Subcutaneous abdominal adipose tissue (tissue), 5 donors: ENCODE results near the gene DENND1A.

Experiments used
- H3K27ac ChIP-seq: one replicate; pipeline ENCODE4 v1.7.0; 2013; ENCODE audit warnings: low read depth, mild to moderate bottlenecking, inconsistent platforms, low read length, moderate library complexity
- H3K27me3 ChIP-seq, 5 donors: one replicate each; pipeline ENCODE4 v1.7.0; 2013; ENCODE audit warnings: low read length in 5 of 5, inconsistent platforms in 1 of 5; ENCODE audit not compliant: control insufficient read depth in 5 of 5, insufficient read depth in 4 of 5
- H3K36me3 ChIP-seq, 5 donors: one replicate each; pipeline ENCODE4 v1.7.0; 2013; ENCODE audit warnings: low read length in 5 of 5; ENCODE audit not compliant: control insufficient read depth in 5 of 5, insufficient read depth in 5 of 5
- H3K4me1 ChIP-seq, 5 donors: one replicate each; pipeline ENCODE4 v1.7.0; 2013; ENCODE audit warnings: low read length in 5 of 5, mild to moderate bottlenecking in 3 of 5, moderate library complexity in 1 of 5; ENCODE audit not compliant: control insufficient read depth in 5 of 5, insufficient read depth in 5 of 5
- H3K4me3 ChIP-seq, 5 donors: one replicate each; pipeline ENCODE4 v1.7.0; 2013; ENCODE audit warnings: low read length in 5 of 5, low read depth in 1 of 5
- H3K9ac ChIP-seq, 5 donors: one replicate each; pipeline ENCODE4 v1.7.0; 2013; ENCODE audit warnings: low read length in 5 of 5, mild to moderate bottlenecking in 4 of 5, moderate library complexity in 3 of 5
- H3K9me3 ChIP-seq, 5 donors: one replicate each; pipeline ENCODE4 v1.7.0; 2013; ENCODE audit warnings: low read length in 5 of 5; ENCODE audit not compliant: control insufficient read depth in 5 of 5
- donor health status: healthy.
- donor health status: healthy.
- donor health status: healthy.
- donor health status: healthy.
- donor health status: healthy.

DENND1A gene

GRCh38 chr9:123425261-123425821 lies 504.6 kb downstream of the DENND1A start:
- Histone ChIP-seq H3K27ac (no peak overlapping the region), H3K9ac (no peak overlapping the region), H3K4me1 (peaks cover 0 to 9% (median 0%) of the 10 kb centered on the region in 5 donors), H3K27me3 (no peaks in the 10 kb centered on the region), H3K4me3 (no peak overlapping the region), H3K36me3 (peaks cover 5 to 57% (median 19%) of the 10 kb centered on the region in 5 donors), H3K9me3 (no peaks in the 10 kb centered on the region)

- Histone ChIP-seq H3K4me3 (no peak overlapping the region), H3K27ac (no peak overlapping the region), H3K36me3 (peaks cover 0 to 62% (median 25%) of the 10 kb centered on the region in 5 donors), H3K27me3 (no peaks in the 10 kb centered on the region), H3K4me1 (peaks cover 0 to 9% (median 0%) of the 10 kb centered on the region in 5 donors), H3K9ac (no peak overlapping the region), H3K9me3 (no peaks in the 10 kb centered on the region)
Measured at GRCh38 chr9:123424552-123425225, 505.2 kb downstream of the DENND1A start.

GRCh38 chr9:123424131-123424530 lies 505.8 kb downstream of the DENND1A start:
- Histone ChIP-seq H3K27me3 (no peaks in the 10 kb centered on the region), H3K36me3 (peaks cover 0 to 68% (median 30%) of the 10 kb centered on the region in 5 donors), H3K9me3 (no peaks in the 10 kb centered on the region), H3K27ac (no peak overlapping the region), H3K4me1 (peaks cover 0 to 9% (median 0%) of the 10 kb centered on the region in 5 donors), H3K9ac (no peak overlapping the region), H3K4me3 (no peak overlapping the region)

- no peak overlapping the region for H3K4me3 ChIP-seq
- no peak overlapping the region for H3K9ac ChIP-seq
- no peaks in the 10 kb centered on the region for H3K9me3 ChIP-seq
- no peak overlapping the region for H3K27ac ChIP-seq
- peaks cover 0 to 77% (median 34%) of the 10 kb centered on the region in 5 donors for H3K36me3 ChIP-seq
- H3K4me1 ChIP-seq = peaks cover 0 to 9% (median 0%) of the 10 kb centered on the region in 5 donors
- no peaks in the 10 kb centered on the region for H3K27me3 ChIP-seq
Measured at GRCh38 chr9:123423311-123423640, 506.6 kb downstream of the DENND1A start.

- no peak overlapping the region for H3K27ac ChIP-seq
- H3K9me3 ChIP-seq = no peaks in the 10 kb centered on the region
- no peak overlapping the region for H3K4me3 ChIP-seq
- H3K9ac ChIP-seq = no peak overlapping the region
- peaks cover 0 to 82% (median 36%) of the 10 kb centered on the region in 5 donors for H3K36me3 ChIP-seq
- H3K4me1 ChIP-seq = peaks cover 0 to 9% (median 0%) of the 10 kb centered on the region in 5 donors
- H3K27me3 ChIP-seq = no peaks in the 10 kb centered on the region
Measured at GRCh38 chr9:123422635-123423310, 507.2 kb downstream of the DENND1A start.

GRCh38 chr9:123421801-123422455 lies 508.0 kb downstream of the DENND1A start:
- peaks cover 0 to 9% (median 0%) of the 10 kb centered on the region in 5 donors for H3K4me1 ChIP-seq
- no peaks in the 10 kb centered on the region for H3K27me3 ChIP-seq
- H3K4me3 ChIP-seq = no peak overlapping the region
- H3K9ac ChIP-seq = no peak overlapping the region
- H3K9me3 ChIP-seq = no peaks in the 10 kb centered on the region
- no peak overlapping the region for H3K27ac ChIP-seq
- peaks cover 0 to 75% (median 34%) of the 10 kb centered on the region in 5 donors for H3K36me3 ChIP-seq

GRCh38 chr9:123421186-123421585 lies 508.7 kb downstream of the DENND1A start:
- H3K27ac ChIP-seq = no peak overlapping the region
- H3K9me3 ChIP-seq = no peaks in the 10 kb centered on the region
- peaks cover 0 to 9% (median 0%) of the 10 kb centered on the region in 5 donors for H3K4me1 ChIP-seq
- no peak overlapping the region for H3K9ac ChIP-seq
- no peak overlapping the region for H3K4me3 ChIP-seq
- H3K36me3 ChIP-seq = peaks cover 0 to 72% (median 31%) of the 10 kb centered on the region in 5 donors
- H3K27me3 ChIP-seq = no peaks in the 10 kb centered on the region

GRCh38 chr9:123420592-123421111 lies 509.3 kb downstream of the DENND1A start:
- H3K4me3 ChIP-seq = no peak overlapping the region
- H3K9me3 ChIP-seq = no peaks in the 10 kb centered on the region
- H3K36me3 ChIP-seq = peaks cover 0 to 72% (median 36%) of the 10 kb centered on the region in 5 donors

GRCh38 chr9:123419721-123420591 lies 510.0 kb downstream of the DENND1A start:
- H3K27me3 ChIP-seq = no peaks in the 10 kb centered on the region
- H3K9me3 ChIP-seq = no peaks in the 10 kb centered on the region
- no peak overlapping the region for H3K27ac ChIP-seq
- no peak overlapping the region for H3K9ac ChIP-seq
- peaks cover 0 to 73% (median 38%) of the 10 kb centered on the region in 5 donors for H3K36me3 ChIP-seq
- no peak overlapping the region for H3K4me3 ChIP-seq
- peaks cover 0 to 4% (median 0%) of the 10 kb centered on the region in 5 donors for H3K4me1 ChIP-seq

More at GRCh38 chr9:123420592-123421111, 509.3 kb downstream of the DENND1A start:
- peaks cover 0 to 9% (median 0%) of the 10 kb centered on the region in 5 donors for H3K4me1 ChIP-seq
- H3K9ac ChIP-seq = no peak overlapping the region
- no peak overlapping the region for H3K27ac ChIP-seq
- no peaks in the 10 kb centered on the region for H3K27me3 ChIP-seq
